MCF 10A (cell line): ENCODE data around the gene TERT. TPM values are rescaled to one million over a fixed set of nuclear protein-coding genes. Genes with fewer than 3 reads are reported as not detected.
A peak's percentile ranks its signal among the peaks of the same experiment; 100 is the strongest.
"Not testable (repeated sequence)": the region's sequence is repeated elsewhere in the genome, so short reads cannot be mapped to it uniquely, and the experiment has no call there.

Source experiments
- BruUV-seq: library from RNA; stranded (reverse); fragments of 400-500 nt; replicated peaks from 2 replicates; lab custom pipeline; 2021; lab: Mats Ljungman, UMichigan
- CTCF ChIA-PET: fragments of 300-600 bp; sonication (Branson Sonifier 250); formaldehyde crosslinking; extraction: SDS; loops from one replicate; lab custom pipeline; 2021; ENCODE audit warnings: antibody characterized with exemption, inconsistent platforms; lab: Yijun Ruan, JAX
- POLR2A ChIA-PET: fragments of 300-600, 350-650 bp; sonication (Branson Sonifier 250); formaldehyde crosslinking; extraction: SDS; loops from one replicate; lab custom pipeline; 2020; ENCODE audit warnings: antibody characterized with exemption, inconsistent platforms; lab: Yijun Ruan, JAX
- DNase-seq: peaks from one replicate; pipeline ENCODE4 v3.0.0-alpha.2; 2018; ENCODE audit not compliant: unreplicated experiment
- H3K27ac Mint-ChIP-seq: one replicate; pipeline ENCODE4 v1.8.0; 2022; ENCODE audit warnings: mild to moderate bottlenecking, low read depth, mixed read lengths; ENCODE audit not compliant: unreplicated experiment
- H3K27me3 Mint-ChIP-seq: one replicate; pipeline ENCODE4 v1.8.0; 2022; ENCODE audit warnings: mixed read lengths; ENCODE audit not compliant: insufficient read depth, unreplicated experiment
- H3K36me3 Mint-ChIP-seq: one replicate; pipeline ENCODE4 v1.8.0; 2022; ENCODE audit warnings: mild to moderate bottlenecking, moderate library complexity, mixed read lengths; ENCODE audit not compliant: insufficient read depth, unreplicated experiment
- H3K4me1 Mint-ChIP-seq: one replicate; pipeline ENCODE4 v1.8.0; 2022; ENCODE audit warnings: mixed read lengths; ENCODE audit not compliant: insufficient read depth, unreplicated experiment
- H3K4me3 Mint-ChIP-seq: one replicate; pipeline ENCODE4 v1.8.0; 2022; ENCODE audit warnings: mild to moderate bottlenecking, moderate library complexity, mixed read lengths; ENCODE audit not compliant: unreplicated experiment
- H3K9me3 Mint-ChIP-seq: one replicate; pipeline ENCODE4 v1.8.0; 2022; ENCODE audit warnings: mixed read lengths; ENCODE audit not compliant: unreplicated experiment
- CTCF ChIP-seq: fragments of 200-600 bp; IDR thresholded peaks from one replicate; pipeline ENCODE4 v1.8.0; 2022; ENCODE audit warnings: antibody characterized with exemption, mild to moderate bottlenecking; ENCODE audit not compliant: unreplicated experiment
- intact Hi-C: fragments of 100-400 bp; cut with micrococcal nuclease; formaldehyde crosslinking; loops from 2 replicates; pipeline ENCODE4 v1.14.1; 2022
- total RNA-seq: library from RNA; stranded (reverse); gene quantifications from 2 replicates; pipeline ENCODE4 v1.2.3, GENCODE V29; 2022

The TERT gene
- total RNA-seq, 1 experiment from 2014 or later = 0.16 TPM

GRCh38 chr5:1330146-1330846 is 35.4 kb upstream of the TERT start:
- ChIA-PET POLR2A (interaction anchor here (0.5 to 0.6 kb wide), 2 partner anchors 12 to 1112 kb away, joined by 3 to 5 read pairs; partner anchors contain the start of genes CCDC127 and SDHA), CTCF (interaction anchor here (0.6 to 1.5 kb wide), 4 partner anchors 14 to 314 kb away, joined by 3 to 4 read pairs (median 4); no protein-coding TSS in a partner anchor)
- BruUV-seq = no TSS peak
- H3K9me3 Mint-ChIP-seq = peaks cover 17% of the 10 kb centered on the region
- peak overlapping the region; percentile 34 for H3K4me3 Mint-ChIP-seq
- DNase-seq = peak; percentile 69
- peaks cover 52% of the 10 kb centered on the region for H3K36me3 Mint-ChIP-seq
- H3K4me1 Mint-ChIP-seq = peaks cover 47% of the 10 kb centered on the region
- intact Hi-C loops = loop anchor here (2.0 kb wide), 1 partner anchor 15 kb away; the partner anchor contains the start of gene CLPTM1L
- H3K27me3 Mint-ChIP-seq = no peaks in the 10 kb centered on the region
- peak overlapping the region; percentile 86 for H3K27ac Mint-ChIP-seq
- no peak for TF ChIP-seq CTCF

GRCh38 chr5:1329111-1329579 is 34.3 kb upstream of the TERT start:
- H3K36me3 Mint-ChIP-seq = peaks cover 54% of the 10 kb centered on the region
- POLR2A ChIA-PET = interaction anchor here (0.6 to 3.6 kb wide), 4 partner anchors 14 to 323 kb away, joined by 3 to 18 read pairs (median 4); no protein-coding TSS in a partner anchor

DNA sequence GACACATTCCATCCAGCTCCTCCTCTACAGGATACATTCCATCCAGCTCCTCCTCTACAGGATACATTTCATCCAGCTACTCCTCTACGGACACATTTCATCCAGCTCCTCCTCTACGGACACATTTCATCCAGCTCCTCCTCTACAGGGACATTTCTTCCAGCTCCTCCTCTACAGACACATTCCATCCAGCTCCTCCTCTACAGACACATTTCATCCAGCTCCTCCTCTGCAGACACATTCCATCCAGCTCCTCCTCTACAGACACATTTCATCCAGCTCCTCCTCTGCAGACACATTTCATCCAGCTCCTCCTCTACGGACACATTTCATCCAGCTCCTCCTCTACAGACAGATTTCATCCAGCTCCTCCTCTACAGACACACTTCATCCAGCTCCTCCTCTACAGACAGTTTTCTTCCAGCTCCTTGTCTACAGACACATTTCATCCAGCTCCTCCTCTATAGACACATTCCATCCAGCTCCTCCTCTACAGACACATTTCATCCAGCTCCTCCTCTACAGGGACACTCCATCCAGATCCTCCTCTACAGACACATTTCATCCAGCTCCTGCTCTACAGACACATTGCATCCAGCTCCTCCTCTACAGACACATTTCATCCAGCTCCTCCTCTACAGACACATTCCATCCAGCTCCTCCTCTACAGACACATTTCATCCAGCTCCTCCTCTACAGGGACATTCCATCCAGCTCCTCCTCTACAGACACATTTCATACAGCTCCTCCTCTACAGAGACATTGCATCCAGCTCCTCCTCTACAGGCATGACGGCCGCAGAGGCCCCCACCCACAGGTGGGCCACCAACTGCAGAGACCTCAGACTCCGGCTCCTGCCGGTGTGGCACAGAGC is 33.6 kb upstream of the TERT start:
- peaks cover 47% of the 10 kb centered on the region for H3K4me1 Mint-ChIP-seq
- POLR2A ChIA-PET = interaction anchor here (0.6 to 3.6 kb wide), 6 partner anchors 14 to 1233 kb away, joined by 3 to 18 read pairs (median 4); no protein-coding TSS in a partner anchor

More at GRCh38 chr5:1329111-1329579, 34.3 kb upstream of the TERT start:
- Mint-ChIP-seq H3K9me3 (peaks cover 17% of the 10 kb centered on the region), H3K4me1 (peaks cover 47% of the 10 kb centered on the region), H3K27me3 (no peaks in the 10 kb centered on the region), H3K4me3 (no peak overlapping the region), H3K27ac (peak overlapping the region; percentile 23)
- DNase-seq = no peak
- TF ChIP-seq CTCF = no peak
- CTCF ChIA-PET = interaction anchor here (0.7 kb wide), 1 partner anchor 313 kb away, joined by 4 read pairs; no protein-coding TSS in a partner anchor
- BruUV-seq = no TSS peak
- intact Hi-C loops = no loop called here

DNA sequence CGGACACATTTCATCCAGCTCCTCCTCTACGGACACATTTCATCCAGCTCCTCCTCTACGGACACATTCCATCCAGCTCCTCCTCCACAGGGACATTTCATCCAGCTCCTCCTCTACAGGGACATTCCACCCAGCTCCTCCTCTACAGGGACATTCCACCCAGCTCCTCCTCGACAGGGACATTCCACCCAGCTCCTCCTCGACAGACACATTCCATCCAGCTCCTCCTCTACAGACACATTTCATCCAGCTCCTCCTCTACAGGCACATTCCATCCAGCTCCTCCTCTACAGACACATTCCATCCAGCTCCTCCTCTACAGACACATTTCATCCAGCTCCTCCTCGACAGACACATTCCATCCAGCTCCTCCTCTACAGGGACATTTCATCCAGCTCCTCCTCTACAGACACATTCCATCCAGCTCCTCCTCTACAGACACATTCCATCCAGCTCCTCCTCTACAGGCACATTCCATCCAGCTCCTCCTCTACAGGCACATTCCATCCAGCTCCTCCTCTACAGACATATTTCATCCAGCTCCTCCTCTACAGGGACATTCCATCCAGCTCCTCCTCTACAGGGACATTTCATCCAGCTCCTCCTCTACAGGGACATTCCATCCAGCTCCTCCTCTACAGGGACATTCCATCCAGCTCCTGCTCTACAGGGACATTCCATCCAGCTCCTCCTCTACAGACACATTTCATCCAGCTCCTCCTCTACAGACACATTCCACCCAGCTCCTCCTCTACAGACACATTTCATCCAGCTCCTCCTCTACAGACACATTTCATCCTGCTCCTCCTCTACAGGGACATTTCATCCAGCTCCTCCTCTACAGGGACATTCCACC is 32.3 kb upstream of the TERT start:
- Mint-ChIP-seq H3K4me3 (peak overlapping the region; percentile 61), H3K36me3 (peaks cover 53% of the 10 kb centered on the region), H3K9me3 (peaks cover 17% of the 10 kb centered on the region), H3K4me1 (peaks cover 47% of the 10 kb centered on the region), H3K27ac (peak overlapping the region; percentile 95)
- intact Hi-C loops, BruUV-seq, H3K27me3 Mint-ChIP-seq: not testable (repeated sequence)
- DNase-seq = peak; percentile 46
- ChIA-PET POLR2A (interaction anchor here (0.7 to 3.6 kb wide), 3 partner anchors 10 to 1232 kb away, joined by 4 to 18 read pairs (median 12); no protein-coding TSS in a partner anchor), CTCF (interaction anchor here (0.6 to 1.3 kb wide), 10 partner anchors 9 to 423 kb away, joined by 3 to 6 read pairs (median 4); no protein-coding TSS in a partner anchor)

More for the DNA sequence above, 33.6 kb upstream of the TERT start:
- H3K9me3 Mint-ChIP-seq = peaks cover 17% of the 10 kb centered on the region
- peak; percentile 47 for DNase-seq
- peak overlapping the region; percentile 23 for H3K27ac Mint-ChIP-seq
- peaks cover 50% of the 10 kb centered on the region for H3K36me3 Mint-ChIP-seq
- CTCF ChIA-PET = interaction anchor here (0.5 to 1.3 kb wide), 8 partner anchors 15 to 440 kb away, joined by 3 to 6 read pairs (median 4); no protein-coding TSS in a partner anchor
- TSS peak; percentile 72 for BruUV-seq
- intact Hi-C loops, H3K4me3 Mint-ChIP-seq, H3K27me3 Mint-ChIP-seq: not testable (repeated sequence)

DNA sequence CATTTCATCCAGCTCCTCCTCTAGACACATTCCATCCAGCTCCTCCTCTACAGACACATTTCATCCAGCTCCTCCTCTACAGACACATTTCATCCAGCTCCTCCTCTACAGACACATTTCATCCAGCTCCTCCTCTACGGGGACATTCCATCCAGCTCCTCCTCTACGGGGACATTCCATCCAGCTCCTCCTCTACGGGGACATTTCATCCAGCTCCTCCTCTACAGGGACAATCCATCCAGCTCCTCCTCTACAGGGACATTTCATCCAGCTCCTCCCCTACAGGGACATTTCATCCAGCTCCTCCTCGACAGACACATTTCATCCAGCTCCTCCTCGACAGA is 31.6 kb upstream of the TERT start:
- H3K4me1 Mint-ChIP-seq = peaks cover 47% of the 10 kb centered on the region

More for the DNA sequence above, 31.6 kb upstream of the TERT start:
- DNase-seq, intact Hi-C loops, BruUV-seq, H3K27me3 Mint-ChIP-seq: not testable (repeated sequence)
- ChIA-PET CTCF (interaction anchor here (0.6 to 1.3 kb wide), 5 partner anchors 8 to 408 kb away, joined by 3 to 4 read pairs (median 3); no protein-coding TSS in a partner anchor), POLR2A (interaction anchor here (0.6 to 3.6 kb wide), 6 partner anchors 9 to 1302 kb away, joined by 3 to 18 read pairs (median 5); partner anchors contain the start of gene CLPTM1L)
- Mint-ChIP-seq H3K36me3 (peaks cover 53% of the 10 kb centered on the region), H3K9me3 (peaks cover 17% of the 10 kb centered on the region), H3K27ac (peak overlapping the region; percentile 95), H3K4me3 (peak overlapping the region; percentile 61)
